K562 (cell line): ENCODE data around the gene DIMT1. TPM values are rescaled to one million over a fixed set of nuclear protein-coding genes. Genes with fewer than 3 reads are reported as not detected.
A peak's percentile ranks its signal among the peaks of the same experiment; 100 is the strongest.

Experiments
- ASH1L ChIP-seq: fragments of 450-650 bp; IDR thresholded peaks from 2 replicates; pipeline ENCODE4 v1.6.1; 2018; ENCODE audit warnings: borderline replicate concordance, mild to moderate bottlenecking, low read depth; ENCODE audit not compliant: partially characterized antibody
- BMI1 ChIP-seq: fragments of 150-350 bp; IDR thresholded peaks from 2 replicates; pipeline ENCODE4 v1.6.1; 2014; ENCODE audit warnings: low read length
- CCNT2 ChIP-seq: IDR thresholded peaks from 2 replicates; pipeline ENCODE4 v1.6.1; 2011; ENCODE audit warnings: borderline replicate concordance, low read depth, mild to moderate bottlenecking, moderate library complexity, mixed read lengths, low read length; ENCODE audit not compliant: insufficient read length; ENCODE audit errors: extremely low read depth
- CREBBP ChIP-seq: IDR thresholded peaks from one replicate; pipeline ENCODE4 v1.6.1; 2012; ENCODE audit warnings: low read depth, mild to moderate bottlenecking, control low read depth, inconsistent platforms, low read length
- FOS ChIP-seq: IDR thresholded peaks from 3 replicates; pipeline ENCODE4 v1.6.1; 2011; ENCODE audit not compliant: insufficient read length; ENCODE audit errors: extremely low read depth
- IRF1 ChIP-seq: sonication (generic); formaldehyde crosslinking; IDR thresholded peaks from 2 replicates; pipeline ENCODE4 v1.8.0; 2022; ENCODE audit warnings: missing genetic modification reagents, mild to moderate bottlenecking, borderline replicate concordance
- KHSRP ChIP-seq: fragments of 450-650 bp; IDR thresholded peaks from 2 replicates; pipeline ENCODE4 v1.6.1; 2017
- MCM2 ChIP-seq: fragments of 450-650 bp; IDR thresholded peaks from 2 replicates; pipeline ENCODE4 v1.6.1; 2017; ENCODE audit warnings: low read depth, mild to moderate bottlenecking
- NCOA2 ChIP-seq, 2 experiments: fragments of 450-650 bp; IDR thresholded peaks; 2 replicates each; pipeline ENCODE4 v1.6.1; 2018; ENCODE audit warnings: mild to moderate bottlenecking in 2 of 2, moderate library complexity in 1 of 2; ENCODE audit not compliant: partially characterized antibody in 2 of 2
- NFIX ChIP-seq: fragments of 250-450 bp; sonication (Bioruptor Pico); IDR thresholded peaks from 2 replicates; pipeline ENCODE4 v1.4.0; 2020; ENCODE audit warnings: low read depth, mild to moderate bottlenecking, moderate library complexity
- PATZ1 ChIP-seq: fragments of 250-450 bp; sonication (Bioruptor Pico); IDR thresholded peaks from 2 replicates; pipeline ENCODE4 v1.5.0; 2020; ENCODE audit warnings: mild to moderate bottlenecking, borderline replicate concordance
- SMAD3 ChIP-seq: fragments of 450-650 bp; formaldehyde crosslinking; conservative IDR thresholded peaks from 2 replicates; pipeline ENCODE4 v1.4.0; 2020; ENCODE audit warnings: mild to moderate bottlenecking
- SMAD4 ChIP-seq: fragments of 250-450 bp; sonication (Bioruptor Pico); conservative IDR thresholded peaks from 2 replicates; pipeline ENCODE4 v1.8.0; 2021; ENCODE audit warnings: inconsistent platforms, mild to moderate bottlenecking, moderate library complexity
- TAL1 ChIP-seq: fragments of 450-650 bp; IDR thresholded peaks from 2 replicates; pipeline ENCODE4 v1.6.1; 2016; ENCODE audit warnings: mild to moderate bottlenecking
- WHSC1 ChIP-seq: IDR thresholded peaks from one replicate; pipeline ENCODE4 v1.6.1; 2012; ENCODE audit warnings: low read length, control low read depth, inconsistent platforms
- ZNF318 ChIP-seq, 2 experiments: fragments of 450-650 bp; IDR thresholded peaks; 2 replicates each; pipeline ENCODE4 v1.6.1; 2016; ENCODE audit warnings: mild to moderate bottlenecking in 2 of 2, borderline replicate concordance in 1 of 2, low read depth in 1 of 2, moderate library complexity in 1 of 2
- polyA plus RNA-seq, 8 experiments: library from polyadenylated mRNA; depleted of rRNA in 4 of 8; stranded (reverse) in 5 of 8; unstranded in 3 of 8; fragments of >200 nt; fragmentation: Nextera tagmentation in 2 of 8; fragmentation: Illumina TruSeq in 1 of 8; extraction: Ambion mirVana in 2 of 8; extraction: Trizol in 1 of 8; gene quantifications; 2 replicates each; pipeline versions ENCODE4 v1.2.1 to v1.2.3, GENCODE V29; 2011 to 2014; ENCODE audit warnings: inconsistent platforms in 1 of 8, missing spikeins in 1 of 8
- total RNA-seq, 7 experiments: library from RNA; depleted of rRNA in 6 of 7; stranded (reverse); fragments of >200 nt in 6 of 7; fragmentation: Illumina TruSeq in 2 of 7; extraction: Trizol in 2 of 7; gene quantifications; 2 replicates each; pipeline versions ENCODE4 v1.2.1 to v1.2.3, GENCODE V29; 2011 to 2021; ENCODE audit warnings: low replicate concordance in 1 of 7

The DIMT1 gene
- total and polyA plus RNA-seq, 9 of the 15 experiments (the other 6 are each of a cell fraction or from before 2014, with no cell fraction given): 28.9 to 85.3 (median 54.1) TPM

- TF ChIP-seq PATZ1: no peak
- no peak for TF ChIP-seq WHSC1
- 0 out of 2 replicates have a peak, but pooled peaks have one; percentile 46 for TF ChIP-seq SMAD4 (CRISPR knock-in tag)
- TF ChIP-seq NFIX (CRISPR knock-in tag): no peak
- TF ChIP-seq IRF1 (CRISPR knock-in tag): no peak; the same call in 1 of the 2 replicates
- TF ChIP-seq KHSRP: peak; percentile 97
- no peak for TF ChIP-seq CREBBP
- TF ChIP-seq BMI1: peak; percentile 73; the same call in 1 of the 2 replicates
- TF ChIP-seq NCOA2 (IDR thresholded peaks at IDR 0.05; ENCODE audit: partially characterized antibody in 2 of 2): no peak
- TF ChIP-seq CCNT2: no peak
- peak; percentile 3 for TF ChIP-seq FOS
- TF ChIP-seq TAL1: no peak
- TF ChIP-seq ZNF318 (IDR thresholded peaks at IDR 0.05; ENCODE audit: borderline replicate concordance in 1 of 2, low read depth in 1 of 2): no peak
- no peak for TF ChIP-seq ASH1L
- TF ChIP-seq SMAD3: 0 out of 2 replicates have a peak, but pooled peaks have one; percentile 44
- no peak for TF ChIP-seq MCM2
Observed at GRCh38 chr5:62412549-62413329, 9.0 kb upstream of the DIMT1 start, which contains the start of gene IPO11 (continued).
